HuH-7.5 (cell line): ENCODE measurements around the gene SLC39A11.

Experiments
- DNase-seq: peaks from one replicate; pipeline ENCODE4 v3.0.0; 2011; ENCODE audit warnings: low spot score

Gene SLC39A11

DNA sequence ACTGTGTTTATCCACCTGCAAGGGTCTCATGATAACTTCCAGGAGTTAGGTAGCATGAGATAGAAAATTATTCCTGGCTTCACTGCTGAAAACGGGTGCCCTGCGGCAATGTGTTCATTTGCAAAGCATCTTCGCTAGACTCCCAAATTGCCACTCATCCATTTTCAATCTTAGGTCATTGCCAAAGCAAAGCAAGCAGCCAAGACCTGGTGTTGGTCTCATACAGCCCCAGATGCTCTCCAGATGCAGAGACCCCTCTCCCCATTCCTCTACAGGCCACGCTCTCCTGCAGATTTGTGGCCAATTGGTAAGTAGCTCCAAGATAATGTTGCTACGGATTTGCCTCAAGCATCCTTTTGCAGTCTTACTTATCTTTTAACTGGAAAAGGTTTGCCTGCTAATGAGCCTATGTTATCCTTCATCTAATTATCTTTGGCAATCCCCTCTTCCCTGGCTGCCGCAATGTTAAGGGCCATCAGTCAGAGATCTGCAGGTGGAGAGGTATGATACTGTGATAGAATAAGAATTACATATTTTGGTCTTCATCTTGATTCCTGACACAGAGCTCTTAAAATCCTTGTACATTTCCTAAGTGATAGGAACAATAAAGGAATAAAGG lies 222.0 kb downstream of the SLC39A11 start:
- no peak for DNase-seq

DNA sequence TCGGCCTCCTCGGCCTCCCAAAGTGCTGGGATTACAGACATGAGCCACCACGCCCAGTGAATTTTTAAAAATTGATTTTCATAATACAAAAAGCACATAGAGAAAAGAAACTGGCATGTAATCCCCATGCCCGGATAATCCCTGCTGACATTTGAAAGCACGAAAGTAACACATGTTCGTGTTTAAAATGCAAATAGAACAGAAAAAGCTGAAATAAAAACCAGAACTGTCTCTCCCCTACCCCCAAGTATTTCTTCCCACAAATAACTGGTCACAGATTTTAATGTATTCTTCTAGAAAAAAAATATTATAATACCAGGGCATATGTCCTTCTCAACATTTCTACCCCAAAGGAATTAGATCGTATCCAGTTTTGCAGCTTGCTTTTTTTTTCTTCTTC lies 222.9 kb downstream of the SLC39A11 start:
- no peak for DNase-seq

DNA sequence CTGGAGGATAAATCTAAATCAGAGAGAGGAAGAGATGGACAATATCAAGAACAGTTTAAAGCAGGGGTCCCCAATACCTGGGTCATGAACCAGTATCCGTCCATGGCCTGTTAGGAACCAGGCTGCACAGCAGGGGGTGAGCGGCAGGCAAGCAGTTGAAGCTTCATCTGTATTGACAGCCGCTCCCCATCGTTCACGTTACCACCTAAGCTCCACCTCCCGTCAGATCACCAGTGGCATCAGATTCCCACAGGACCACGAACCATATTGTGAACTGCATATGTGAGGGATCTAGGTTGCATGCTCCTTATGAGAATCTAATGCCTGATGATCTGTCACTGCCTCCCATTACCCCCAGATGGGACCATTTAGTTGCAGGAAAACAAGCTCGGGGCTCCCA lies 226.5 kb downstream of the SLC39A11 start:
- DNase-seq = no peak

DNA sequence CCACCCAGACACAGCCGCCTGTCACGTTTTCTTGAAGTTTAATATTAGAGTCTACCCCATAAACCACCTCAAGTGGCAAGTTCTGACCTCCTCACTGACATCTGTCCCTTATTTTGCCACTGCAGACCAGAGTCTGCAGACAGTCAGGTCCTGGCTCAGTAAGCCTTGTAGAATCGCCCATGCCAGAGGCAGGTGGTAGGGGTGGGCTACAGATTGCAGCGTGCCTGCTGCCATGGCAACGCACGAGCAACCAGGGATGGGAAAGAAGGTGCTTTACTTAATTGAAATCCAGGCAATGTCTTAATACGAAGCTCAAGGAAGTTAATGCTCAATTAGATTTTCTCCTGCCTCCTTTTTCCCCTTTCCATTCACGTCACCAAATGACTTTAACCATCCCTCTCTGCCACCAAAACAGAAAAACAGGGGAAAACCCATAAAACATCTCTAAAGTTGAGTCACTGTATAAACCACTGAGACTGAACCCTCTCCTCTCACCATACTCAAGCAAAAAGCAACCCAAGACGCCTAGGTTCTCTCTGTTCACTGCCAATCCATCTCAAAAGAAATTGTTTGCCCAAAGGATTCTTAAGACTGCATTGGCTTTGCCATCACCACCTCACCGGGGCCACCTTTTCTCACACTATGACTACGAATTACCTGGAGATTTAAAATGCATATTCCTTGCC lies 228.8 kb downstream of the SLC39A11 start:
- DNase-seq = no peak

DNA sequence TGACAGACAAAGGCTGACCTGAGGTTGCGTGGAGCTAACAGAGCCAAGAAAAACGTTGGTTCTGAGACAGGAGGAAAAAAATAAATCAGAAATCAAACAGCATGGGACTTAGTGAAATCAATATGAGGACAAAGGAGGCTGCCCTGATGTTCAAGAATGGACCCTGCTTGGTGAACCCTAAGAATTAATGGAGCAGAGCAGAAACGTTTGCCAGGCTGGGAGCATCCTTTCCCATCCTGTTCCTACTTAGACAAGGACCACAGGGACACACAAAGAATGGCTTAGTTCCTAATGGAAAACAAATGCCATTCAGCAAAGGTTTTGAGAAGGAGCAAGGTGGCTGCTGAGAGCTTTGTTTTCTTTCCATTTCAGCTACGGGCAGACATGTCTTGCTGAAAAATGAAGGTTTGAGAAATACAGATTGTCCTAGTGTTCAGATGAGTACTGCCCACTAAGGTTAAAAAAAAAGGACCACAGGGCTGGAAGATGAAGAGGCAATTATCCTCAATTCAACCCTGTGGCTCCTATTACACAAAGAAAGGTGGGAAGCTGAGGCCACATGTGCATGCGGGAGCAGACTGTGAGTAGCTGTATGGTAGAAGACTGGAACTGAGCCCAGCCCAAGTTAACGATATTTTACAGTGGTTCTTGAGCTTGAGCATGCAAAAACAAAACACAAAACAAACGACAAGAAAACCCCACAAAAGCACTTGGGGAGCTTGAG lies 230.1 kb downstream of the SLC39A11 start:
- no peak for DNase-seq

DNA sequence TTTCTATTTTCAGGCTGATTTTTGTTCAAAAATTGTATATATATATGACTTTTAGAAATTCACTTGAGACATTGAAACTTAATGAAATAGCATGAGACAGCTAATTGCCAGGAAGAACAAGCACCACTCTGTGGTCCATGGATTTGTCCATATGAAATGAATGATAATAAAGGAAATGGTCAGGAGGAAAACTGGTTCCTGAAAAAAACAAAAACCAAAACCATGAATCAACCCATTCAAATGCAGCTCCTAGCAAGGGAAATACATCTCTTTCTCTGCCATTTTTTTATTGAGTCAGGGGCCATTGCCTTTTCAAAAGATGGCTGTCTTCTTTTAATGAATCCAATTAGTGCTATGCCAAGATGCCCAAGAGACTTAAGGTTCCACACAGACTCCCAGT lies 230.7 kb downstream of the SLC39A11 start:
- no peak for DNase-seq

DNA sequence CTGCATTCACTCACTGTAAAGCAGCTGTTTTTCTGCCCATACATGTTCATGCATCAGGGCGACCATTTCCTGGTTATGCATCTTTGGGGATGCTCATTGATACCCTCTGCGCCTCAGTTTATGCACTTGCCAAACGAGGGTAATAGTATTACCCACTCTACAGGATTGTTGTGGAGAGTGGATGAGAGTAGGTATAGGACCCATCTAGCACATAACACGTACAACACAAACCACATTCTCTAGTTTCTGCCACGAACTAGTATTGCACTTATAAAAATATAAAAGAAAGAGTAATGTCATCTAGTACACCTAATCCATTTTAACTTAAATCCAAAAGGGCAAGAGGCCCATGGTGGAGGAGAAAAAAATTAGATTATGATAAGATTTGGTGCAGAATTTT lies 231.7 kb downstream of the SLC39A11 start:
- no peak for DNase-seq

GRCh38 chr17:72858826-72859495 lies 233.5 kb downstream of the SLC39A11 start:
- no peak for DNase-seq

GRCh38 chr17:72853440-72854415 lies 238.8 kb downstream of the SLC39A11 start:
- no peak for DNase-seq

DNA sequence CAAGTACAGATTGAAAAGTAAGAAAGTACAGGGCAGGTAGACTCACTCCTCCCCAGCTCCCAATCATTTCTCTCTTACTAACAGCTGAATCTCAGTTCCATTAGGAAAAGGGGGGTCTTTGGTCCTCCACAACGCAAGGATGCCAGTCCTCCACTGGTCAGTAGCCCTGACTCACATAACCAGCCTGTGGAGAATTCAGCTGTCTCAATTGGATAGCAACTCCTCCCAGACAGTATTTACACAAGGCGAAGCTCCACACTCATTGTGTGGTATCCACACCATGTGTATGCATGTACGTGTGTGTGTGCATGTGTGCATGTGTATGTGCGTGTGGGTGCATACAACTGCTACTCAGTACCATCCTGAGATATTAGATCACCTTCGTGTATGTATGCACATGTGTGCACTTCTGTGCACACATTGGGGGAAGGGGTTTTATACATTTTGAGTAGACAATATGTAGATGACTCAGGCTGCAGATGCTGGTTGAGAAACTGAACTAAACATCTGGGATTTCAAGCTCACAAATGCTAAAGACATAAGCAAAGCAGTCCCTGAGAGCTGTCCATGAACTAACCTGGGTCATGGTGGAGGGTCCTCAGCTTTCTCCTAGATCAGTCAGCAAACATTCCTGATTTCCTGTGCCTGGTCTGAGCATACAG lies 240.1 kb downstream of the SLC39A11 start:
- DNase-seq = no peak

GRCh38 chr17:72850410-72851118 lies 241.9 kb downstream of the SLC39A11 start:
- no peak for DNase-seq

GRCh38 chr17:72846399-72846798 lies 246.1 kb downstream of the SLC39A11 start:
- DNase-seq = no peak

GRCh38 chr17:72843591-72843990 lies 248.9 kb downstream of the SLC39A11 start:
- no peak for DNase-seq

- DNase-seq = no peak
Observed at GRCh38 chr17:72840019-72840418, 252.5 kb downstream of the SLC39A11 start.

GRCh38 chr17:72839131-72839725 lies 253.3 kb downstream of the SLC39A11 start:
- DNase-seq = no peak

DNA sequence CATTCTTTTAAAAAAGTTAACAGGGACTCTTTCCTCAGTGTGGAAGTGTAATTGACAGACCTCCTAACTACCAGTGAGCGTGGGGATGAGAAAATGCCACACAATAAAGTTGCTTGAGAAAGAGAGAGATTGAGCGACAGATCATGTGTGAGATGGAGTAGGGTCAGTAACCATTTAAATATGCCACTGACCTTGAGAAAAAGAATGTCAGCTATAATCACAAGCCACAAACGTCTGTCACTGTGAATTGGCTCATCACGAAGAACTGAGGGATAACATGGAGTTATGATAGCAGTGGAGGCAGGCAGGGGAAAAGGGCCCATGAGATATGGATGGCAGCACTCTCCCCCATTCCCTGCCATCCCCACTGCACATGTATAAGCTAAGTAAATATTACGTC lies 253.9 kb downstream of the SLC39A11 start:
- no peak for DNase-seq

DNA sequence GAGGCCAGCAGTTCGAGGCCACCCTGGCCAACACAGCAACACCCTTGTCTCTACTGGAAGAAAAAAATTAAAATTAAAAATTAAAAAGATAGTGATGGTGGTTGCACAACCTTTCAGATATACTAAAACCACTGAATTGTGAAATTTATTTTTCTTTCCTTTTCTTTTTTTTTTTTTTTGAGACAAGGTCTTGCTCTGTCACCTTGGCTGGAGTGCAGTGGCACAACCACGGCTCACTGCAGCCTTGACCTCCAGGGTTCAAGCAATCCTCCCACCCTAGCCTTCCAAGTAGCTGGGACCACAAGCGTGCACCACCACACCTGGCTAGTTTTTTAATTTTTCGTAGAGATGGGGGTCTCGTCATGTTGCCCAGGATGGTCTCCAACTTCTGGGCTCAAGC lies 254.4 kb downstream of the SLC39A11 start:
- no peak for DNase-seq

DNA sequence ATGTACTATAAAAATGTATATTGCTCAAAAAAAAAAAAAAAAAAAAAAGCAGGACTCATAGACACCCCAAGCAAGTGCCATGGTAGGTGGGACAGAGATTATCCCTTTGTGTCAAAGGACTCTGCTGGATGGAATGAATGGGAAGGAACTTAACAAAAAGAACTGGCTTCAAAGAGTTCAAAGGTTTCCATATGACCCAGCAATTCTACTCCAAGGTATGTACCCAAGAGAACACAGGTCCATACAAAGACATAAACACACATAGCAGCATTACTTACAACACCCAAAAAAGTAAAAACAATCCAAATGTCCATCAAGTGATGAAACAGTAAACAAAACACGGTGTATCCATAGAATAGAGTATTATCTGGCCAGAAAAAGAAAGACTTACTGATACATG lies 255.2 kb downstream of the SLC39A11 start:
- no peak for DNase-seq

- no peak for DNase-seq
Observed at GRCh38 chr17:72833128-72833765, 259.2 kb downstream of the SLC39A11 start.

- no peak for DNase-seq
Observed at GRCh38 chr17:72832306-72832705, 260.2 kb downstream of the SLC39A11 start.
